Activated CD4-positive, CD25-positive, alpha-beta regulatory T cell treated with anti-CD3 and anti-CD28 coated beads, Interleukin-2, amount 50 U/mL, for 16 hours (primary cell): ENCODE results near the gene MORC3.
A peak's percentile ranks its signal among the peaks of the same experiment; 100 is the strongest.
"Not testable (repeated sequence)": the region's sequence is repeated elsewhere in the genome, so short reads cannot be mapped to it uniquely, and the experiment has no call there.

ENCODE experiments used
- DNase-seq: peaks from one replicate; pipeline ENCODE4 v3.0.0-alpha.2; 2020; ENCODE audit warnings: low read depth, low spot score

The MORC3 gene

GRCh38 chr21:36319767-36320420 is at the start of gene MORC3:
Gene MORC3, plus strand, starts transcription at chr21:36320197. Its CDS starts 68 bp downstream, at chr21:36320265.
- peak; percentile 93 for DNase-seq

GRCh38 chr21:36270786-36271695 is 49.0 kb upstream of the MORC3 start:
- DNase-seq, result not testable (repeated sequence)

GRCh38 chr21:36274128-36274527 is 45.9 kb upstream of the MORC3 start:
- no peak for DNase-seq

GRCh38 chr21:36282568-36283230 is 37.3 kb upstream of the MORC3 start:
- DNase-seq, result no peak

- not testable (repeated sequence) for DNase-seq
Observed at GRCh38 chr21:36283231-36283622, 36.8 kb upstream of the MORC3 start.

GRCh38 chr21:36288651-36289243 is 31.2 kb upstream of the MORC3 start:
- DNase-seq, result no peak

GRCh38 chr21:36291509-36291908 is 28.5 kb upstream of the MORC3 start:
- DNase-seq, result no peak

GRCh38 chr21:36297406-36297937 is 22.5 kb upstream of the MORC3 start:
- DNase-seq, result no peak

- DNase-seq, result peak; percentile 59
Observed at GRCh38 chr21:36297938-36298572, 21.9 kb upstream of the MORC3 start.

- no peak for DNase-seq
Observed at GRCh38 chr21:36306872-36307534, 13.0 kb upstream of the MORC3 start.

- DNase-seq, result peak; percentile 9
Observed at GRCh38 chr21:36310016-36310415, 10.0 kb upstream of the MORC3 start.

- DNase-seq, result not testable (repeated sequence)
Observed at GRCh38 chr21:36313446-36313845, 6.6 kb upstream of the MORC3 start.

GRCh38 chr21:36316045-36316444 is 4.0 kb upstream of the MORC3 start:
- DNase-seq, result not testable (repeated sequence)

- DNase-seq, result no peak
Observed at GRCh38 chr21:36316872-36317484, 3.0 kb upstream of the MORC3 start.

- not testable (repeated sequence) for DNase-seq
Observed at GRCh38 chr21:36319406-36319766, 611 bp upstream of the MORC3 start.

- no peak for DNase-seq
Observed at GRCh38 chr21:36320421-36321324, 676 bp downstream of the MORC3 start.

GRCh38 chr21:36321325-36322082 is 1.5 kb downstream of the MORC3 start:
- DNase-seq, result no peak

- DNase-seq, result no peak
Observed at GRCh38 chr21:36322083-36322424, 2.1 kb downstream of the MORC3 start.
